CD4-positive, alpha-beta T cell treated with Interleukin-4 for 4 hours (primary cell): Measurements from ENCODE around the gene ZNF557.
A peak's percentile ranks its signal among the peaks of the same experiment; 100 is the strongest.

Experiments
- DNase-seq: peaks from one replicate; pipeline ENCODE4 v3.0.0-alpha.2; 2020

ZNF557 gene

DNA sequence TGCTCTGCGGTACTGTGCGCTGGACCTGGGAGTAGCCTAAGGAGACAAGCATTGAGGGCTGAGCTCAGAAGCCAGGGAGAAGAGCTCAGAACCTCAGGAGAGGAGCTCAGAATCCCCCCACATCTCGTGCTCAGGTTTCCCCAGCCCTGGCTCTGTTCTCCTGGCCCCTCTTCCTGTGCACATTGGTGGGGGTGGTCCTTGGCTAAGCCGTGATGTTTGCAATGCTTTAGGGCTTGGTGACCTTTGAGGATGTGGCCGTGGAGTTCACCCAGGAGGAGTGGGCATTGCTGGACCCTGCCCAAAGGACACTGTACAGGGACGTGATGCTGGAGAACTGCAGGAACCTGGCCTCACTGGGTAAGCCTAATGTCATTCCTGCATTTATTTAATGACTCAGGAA is 6.6 kb downstream of the ZNF557 start:
- no peak for DNase-seq

DNA sequence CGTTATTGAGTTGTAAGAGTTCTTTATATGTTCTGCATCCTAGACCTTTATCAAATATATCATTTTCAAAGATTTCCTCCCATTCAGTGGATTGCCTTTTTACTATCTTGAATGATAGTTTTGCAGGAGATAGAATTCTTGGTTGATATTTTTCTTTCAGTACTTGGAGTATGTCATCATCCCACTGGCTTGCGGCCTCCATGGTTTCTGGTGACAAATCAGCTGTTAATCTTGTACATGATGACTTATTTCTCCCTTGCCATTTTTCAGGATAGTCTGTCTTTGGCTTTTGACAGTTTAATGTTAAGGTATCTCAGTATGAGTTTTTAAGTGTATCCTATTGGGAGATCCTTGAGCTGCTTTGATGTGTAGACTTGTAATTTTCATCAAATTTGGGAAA is 8.5 kb downstream of the ZNF557 start:
- no peak for DNase-seq

DNA sequence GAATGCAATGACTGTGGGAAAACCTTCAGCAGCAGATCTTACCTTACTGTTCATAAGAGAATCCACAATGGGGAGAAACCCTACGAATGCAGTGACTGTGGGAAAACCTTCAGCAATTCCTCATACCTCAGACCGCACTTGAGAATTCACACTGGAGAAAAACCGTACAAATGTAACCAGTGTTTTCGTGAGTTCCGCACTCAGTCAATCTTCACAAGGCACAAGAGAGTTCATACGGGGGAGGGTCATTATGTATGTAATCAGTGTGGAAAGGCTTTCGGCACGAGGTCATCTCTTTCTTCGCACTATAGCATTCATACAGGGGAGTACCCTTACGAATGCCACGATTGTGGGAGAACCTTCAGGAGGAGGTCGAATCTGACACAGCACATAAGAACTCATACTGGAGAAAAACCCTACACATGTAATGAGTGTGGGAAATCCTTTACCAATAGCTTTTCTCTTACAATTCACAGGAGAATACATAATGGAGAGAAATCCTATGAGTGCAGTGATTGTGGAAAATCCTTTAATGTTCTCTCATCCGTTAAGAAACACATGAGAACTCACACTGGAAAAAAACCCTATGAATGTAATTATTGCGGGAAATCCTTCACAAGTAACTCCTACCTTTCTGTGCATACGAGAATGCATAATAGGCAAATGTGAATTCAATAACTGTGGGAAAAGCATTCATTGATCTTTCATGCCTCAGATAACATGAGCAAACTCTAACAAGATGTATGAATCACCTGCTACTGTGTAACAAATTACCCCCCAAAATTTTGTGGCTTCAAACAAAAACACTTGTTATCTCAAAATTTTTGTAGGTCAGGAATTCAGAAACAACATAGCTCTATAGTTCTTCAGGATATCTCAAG is 13.8 kb downstream of the ZNF557 start:
- no peak for DNase-seq

GRCh38 chr19:7088999-7089398 is 19.5 kb downstream of the ZNF557 start:
- DNase-seq, result no peak

- DNase-seq, result no peak
Observed at GRCh38 chr19:7098096-7098495, 28.6 kb downstream of the ZNF557 start.

- peak; percentile 86 for DNase-seq
Observed at GRCh38 chr19:7098701-7099596, 29.4 kb downstream of the ZNF557 start.

DNA sequence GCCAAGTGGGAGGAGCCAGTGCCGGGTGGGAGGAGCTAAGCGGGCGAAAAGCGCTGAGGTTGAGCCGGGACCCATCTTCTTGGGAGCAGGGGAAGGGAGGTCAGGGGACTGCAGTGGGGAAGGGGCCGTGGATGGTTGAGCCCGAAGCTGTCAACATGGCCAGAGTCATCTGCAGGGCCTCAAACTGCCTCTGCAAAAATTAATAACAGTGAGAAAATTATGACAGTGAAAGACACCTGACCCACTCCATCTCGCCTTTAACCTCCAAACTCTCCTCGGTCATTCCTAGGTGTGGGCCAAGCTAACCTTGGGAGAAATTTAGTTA is 30.1 kb downstream of the ZNF557 start:
- DNase-seq, result no peak

DNA sequence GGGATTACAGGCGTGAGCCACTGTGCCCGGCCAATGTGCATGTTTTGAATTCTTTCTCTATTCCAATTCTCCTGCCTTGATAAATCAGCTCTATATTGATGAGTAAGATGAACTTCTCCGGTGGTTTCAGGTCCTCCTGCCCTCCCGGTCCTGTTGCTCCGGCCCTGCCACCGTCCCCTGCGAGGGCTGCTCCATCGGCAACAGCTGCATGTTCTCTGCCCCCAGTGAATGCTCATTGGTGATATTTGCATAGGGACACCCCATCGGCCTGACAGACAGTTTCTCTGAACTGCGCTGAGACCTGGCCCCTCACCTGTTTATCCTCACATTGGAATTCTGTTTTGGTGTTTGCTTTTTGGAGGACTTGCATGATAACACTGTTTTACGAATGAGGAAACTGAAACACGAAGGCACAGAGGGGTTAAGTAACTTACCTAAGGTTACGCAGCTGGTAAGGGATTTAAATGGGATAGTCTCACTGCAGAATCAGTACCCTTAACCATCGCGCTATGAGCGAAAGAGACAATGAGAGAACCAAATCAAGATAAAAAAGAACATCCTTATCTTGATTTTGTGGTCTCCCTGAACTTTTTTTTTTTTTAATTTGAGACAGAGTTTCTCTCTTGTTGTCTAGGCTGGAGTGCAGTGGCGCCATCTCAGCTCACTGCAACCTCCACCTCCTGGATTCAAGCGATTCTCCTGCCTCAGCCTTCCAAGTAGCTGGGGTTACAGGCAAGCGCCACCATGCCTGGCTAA is 32.2 kb downstream of the ZNF557 start:
- DNase-seq, result peak; percentile 4

- DNase-seq, result no peak
Observed at GRCh38 chr19:7104747-7105447, 35.4 kb downstream of the ZNF557 start.

DNA sequence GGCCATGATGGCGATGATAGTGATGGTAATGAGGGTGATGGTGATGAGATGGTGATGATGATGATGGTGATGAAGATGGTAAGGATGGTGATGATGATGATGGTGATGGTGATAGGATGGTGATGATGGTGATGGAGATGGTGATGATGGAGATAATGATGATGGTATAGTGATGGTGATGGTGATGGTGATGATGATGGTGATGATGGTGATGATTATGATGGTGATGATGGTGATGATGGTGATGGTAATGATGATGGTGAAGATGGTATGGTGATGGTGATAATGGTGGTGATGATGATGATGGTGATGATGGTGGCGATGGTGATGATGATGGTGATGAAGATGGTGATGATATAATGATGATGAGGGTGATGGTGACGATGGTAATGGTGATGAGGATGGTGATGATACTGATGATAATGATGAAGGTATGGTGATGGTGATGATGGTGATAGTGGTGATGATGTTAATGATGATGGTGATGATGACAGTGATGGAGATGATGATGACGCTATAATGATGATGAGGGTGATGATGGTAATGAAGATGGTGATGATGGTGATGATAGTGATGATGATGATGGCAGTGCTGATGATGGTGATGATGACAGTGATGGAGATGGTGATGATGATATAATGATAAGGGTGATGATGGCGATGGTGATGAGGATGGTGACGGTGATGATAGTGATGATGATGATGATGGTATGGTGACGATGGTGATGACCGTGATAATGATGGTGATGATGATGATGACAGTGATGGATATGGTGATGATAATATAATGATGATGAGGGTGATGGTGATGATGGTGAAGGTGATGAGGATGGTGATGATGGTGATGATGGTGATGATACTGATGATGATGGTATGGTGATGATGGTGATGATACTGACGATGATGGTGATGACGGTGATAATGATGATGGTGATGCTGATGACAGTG is 37.5 kb downstream of the ZNF557 start:
- no peak for DNase-seq

GRCh38 chr19:7109678-7110289 is 40.3 kb downstream of the ZNF557 start:
- no peak for DNase-seq

- no peak for DNase-seq
Observed at GRCh38 chr19:7112675-7113074, 43.2 kb downstream of the ZNF557 start.

- no peak for DNase-seq
Observed at GRCh38 chr19:7113233-7113632, 43.7 kb downstream of the ZNF557 start.

DNA sequence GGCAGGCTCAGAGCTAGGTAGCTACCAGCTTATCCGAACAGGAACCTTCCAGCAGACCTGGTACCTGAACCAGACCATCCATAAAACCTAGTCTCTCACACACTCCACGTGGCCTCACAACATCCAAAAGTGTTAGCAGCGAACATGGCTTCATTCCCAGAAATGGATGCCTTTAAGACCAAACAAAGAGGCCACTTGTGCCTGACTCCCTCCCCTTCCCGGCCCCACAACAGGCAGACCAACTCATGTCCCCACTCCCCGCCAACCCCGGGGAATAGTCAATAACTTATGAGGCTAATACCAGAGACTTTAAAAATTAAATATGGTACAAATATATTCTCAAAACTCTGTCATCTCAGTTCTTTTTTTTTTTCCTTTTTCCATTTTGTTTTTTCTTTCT is 46.2 kb downstream of the ZNF557 start:
- DNase-seq, result no peak

DNA sequence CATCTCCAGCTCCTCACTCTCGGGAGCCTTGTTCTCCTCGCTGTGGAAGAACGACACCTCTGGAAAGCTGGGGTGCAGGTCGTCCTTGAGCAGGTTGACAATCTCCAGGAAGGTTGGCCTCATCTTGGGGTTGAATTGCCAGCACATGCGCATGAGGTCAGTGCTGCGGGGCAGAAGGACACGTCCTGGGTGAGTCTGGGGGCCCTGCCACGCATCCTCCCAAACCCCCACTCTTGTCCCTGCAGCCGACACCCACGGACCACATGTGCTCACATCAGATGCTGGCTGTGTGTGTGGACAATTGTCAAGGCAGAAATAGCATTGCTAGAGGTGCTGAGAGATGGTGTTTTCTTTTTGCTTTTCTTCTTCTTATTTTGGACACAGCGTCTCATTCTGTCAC is 47.7 kb downstream of the ZNF557 start:
- DNase-seq, result no peak

DNA sequence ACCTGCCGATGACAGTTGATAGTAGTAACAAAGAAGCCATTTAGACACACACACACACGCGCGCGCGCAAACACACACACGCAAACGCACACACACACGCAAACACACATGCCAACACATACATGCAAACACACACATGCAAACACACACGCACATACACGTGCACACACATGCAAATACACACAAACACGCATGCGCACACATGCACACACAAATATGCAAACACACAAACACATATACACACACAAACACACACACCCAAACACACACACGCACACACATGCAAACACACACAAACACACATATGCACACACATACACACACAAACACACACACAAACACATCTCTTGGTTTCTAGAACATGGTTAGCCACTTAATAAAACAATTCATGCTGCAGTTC is 50.1 kb downstream of the ZNF557 start:
- DNase-seq, result no peak

GRCh38 chr19:7120499-7120898 is 51.0 kb downstream of the ZNF557 start:
- no peak for DNase-seq

GRCh38 chr19:7122701-7123100 is 53.2 kb downstream of the ZNF557 start:
- DNase-seq, result no peak

DNA sequence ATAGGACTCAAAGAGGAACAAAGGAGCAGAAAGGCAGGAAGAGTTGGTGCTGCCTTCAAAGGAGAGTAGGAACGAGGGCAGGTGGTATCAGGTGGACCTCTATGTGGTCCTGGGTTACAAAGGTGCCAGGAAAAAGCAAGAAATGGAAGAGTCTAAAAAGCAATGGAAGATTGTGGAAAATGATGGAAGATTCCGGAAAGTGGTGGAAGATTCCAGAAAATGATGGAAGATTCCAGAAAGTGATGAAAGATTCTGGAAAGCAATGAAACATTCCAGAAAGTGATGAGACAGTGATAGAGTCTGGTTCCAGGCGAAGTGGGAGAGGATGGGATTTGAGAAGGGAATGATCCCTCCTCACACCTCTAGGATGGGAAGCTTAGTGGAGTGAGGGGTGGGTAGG is 55.3 kb downstream of the ZNF557 start:
- DNase-seq, result no peak

GRCh38 chr19:7125221-7125620 is 55.7 kb downstream of the ZNF557 start:
- DNase-seq, result no peak

- no peak for DNase-seq
Observed at GRCh38 chr19:7126132-7126531, 56.6 kb downstream of the ZNF557 start.
